GM18951 (cell line): ENCODE measurements around the gene SARDH.

Experiments used
- POLR2A ChIP-seq: IDR thresholded peaks from 4 replicates; pipeline ENCODE4 v1.6.1; 2011; ENCODE audit warnings: mild to moderate bottlenecking; ENCODE audit not compliant: insufficient read length, insufficient read depth; ENCODE audit errors: extremely low read depth
- in situ Hi-C: fragments of 300-500 bp; cut with MboI; formaldehyde crosslinking; loops from one replicate; pipeline ENCODE4 v1.12.0; 2022; ENCODE audit warnings: low sequenced_read_pairs, mixed read lengths, inconsistent platforms; ENCODE audit not compliant: unreplicated experiment

Gene SARDH

GRCh38 chr9:133621725-133622267 is 116.4 kb downstream of the SARDH start:
- TF ChIP-seq POLR2A: no peak
- in situ Hi-C loops: no loop called here

DNA sequence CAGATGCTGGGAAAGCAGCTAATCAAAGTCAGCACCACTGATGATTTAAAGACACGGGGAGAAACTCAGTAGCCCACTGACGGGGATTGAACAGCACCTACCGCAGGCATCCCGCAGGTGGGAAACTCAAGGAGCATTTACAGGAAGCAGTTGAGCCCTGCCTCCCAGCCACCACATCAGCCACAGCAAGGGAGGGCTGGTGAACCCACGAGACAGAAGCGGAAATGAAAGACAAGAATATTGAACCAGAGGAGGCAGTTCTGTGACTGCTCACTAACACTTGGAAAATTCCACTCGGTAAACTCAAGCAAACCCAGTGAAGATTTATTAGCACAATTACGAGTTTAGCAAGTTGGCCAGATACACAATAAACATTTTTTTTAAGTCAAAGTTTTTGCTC is 118.4 kb downstream of the SARDH start:
- TF ChIP-seq POLR2A: no peak
- in situ Hi-C loops: no loop called here

DNA sequence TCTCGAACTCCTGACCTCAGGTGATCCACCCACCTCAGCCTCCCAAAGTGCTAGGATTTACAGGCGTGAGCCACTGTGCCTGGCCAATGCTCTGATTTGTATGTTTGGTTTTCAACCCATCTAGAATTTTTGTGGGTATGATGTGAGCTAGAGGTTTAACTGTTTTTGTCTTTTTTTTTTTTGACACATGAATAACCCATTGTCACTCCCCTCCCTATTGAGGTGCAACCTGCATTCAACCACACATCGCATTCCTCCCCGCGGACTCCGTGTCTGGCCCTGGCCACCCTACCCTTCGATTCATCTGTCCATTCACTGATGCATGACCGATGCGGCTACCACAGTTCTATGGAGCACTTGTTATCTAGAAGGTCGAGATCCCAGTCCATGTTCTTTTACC is 119.4 kb downstream of the SARDH start:
- in situ Hi-C loops: no loop called here
- no peak for TF ChIP-seq POLR2A

DNA sequence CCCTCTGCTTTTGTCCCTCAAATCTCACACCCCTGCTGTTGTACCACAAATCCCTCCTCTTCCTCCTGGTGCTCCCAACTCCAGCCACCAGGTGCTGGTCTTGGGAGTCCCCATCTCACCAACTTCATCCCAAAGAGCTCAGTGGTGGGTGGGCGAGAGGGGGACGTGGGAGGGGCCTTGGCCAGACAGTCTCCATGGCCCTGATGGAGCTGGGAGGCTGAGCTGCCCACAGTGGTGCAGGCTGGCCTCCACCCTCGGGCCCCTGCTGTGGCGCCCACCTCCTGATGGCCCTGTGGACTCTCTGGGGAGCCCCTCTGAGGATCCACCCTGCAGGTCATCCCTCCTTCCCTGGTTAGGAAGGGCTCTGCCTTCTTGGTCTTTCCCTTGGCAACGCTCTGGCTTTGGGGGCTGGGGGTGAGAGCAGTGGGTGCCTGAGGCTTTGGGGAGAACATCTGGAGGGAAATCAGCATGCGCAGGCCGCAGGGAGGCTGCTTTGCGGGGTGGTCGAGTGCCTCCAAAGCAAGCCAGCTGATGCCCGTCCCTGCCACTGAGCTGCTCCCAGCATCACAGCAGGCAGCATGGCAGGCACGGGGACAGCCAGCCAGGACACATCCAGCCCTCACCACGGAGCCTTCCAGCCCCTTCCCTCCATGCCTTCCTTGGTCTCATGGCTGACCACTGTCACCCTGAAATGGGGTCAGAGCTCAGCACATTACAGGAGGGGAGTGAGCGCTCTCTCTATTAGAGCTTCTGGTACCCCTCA is 121.3 kb downstream of the SARDH start:
- TF ChIP-seq POLR2A: no peak
- in situ Hi-C loops: no loop called here

GRCh38 chr9:133615606-133616188 is 122.5 kb downstream of the SARDH start:
- TF ChIP-seq POLR2A: no peak
- in situ Hi-C loops: no loop called here

DNA sequence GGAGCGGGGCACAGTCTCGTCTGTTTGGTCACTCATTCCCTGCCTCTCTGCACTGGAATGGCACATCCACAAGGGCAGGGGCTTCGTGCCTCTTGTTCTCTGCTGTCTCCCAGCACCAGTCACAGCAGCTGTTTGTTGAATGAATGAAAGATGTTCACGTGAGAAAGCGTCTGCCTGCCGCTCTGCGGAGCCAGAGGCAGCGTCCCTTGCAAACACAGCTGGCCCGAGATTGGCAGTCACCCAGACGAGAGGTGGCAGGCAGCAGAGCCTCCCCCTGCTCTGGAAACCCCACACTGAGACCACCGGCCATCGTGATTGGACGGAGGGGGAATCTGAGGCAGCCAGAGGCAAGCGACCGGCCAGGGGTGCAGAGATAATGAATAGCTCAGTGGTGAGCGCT is 123.0 kb downstream of the SARDH start:
- in situ Hi-C loops: no loop called here
- no peak for TF ChIP-seq POLR2A

DNA sequence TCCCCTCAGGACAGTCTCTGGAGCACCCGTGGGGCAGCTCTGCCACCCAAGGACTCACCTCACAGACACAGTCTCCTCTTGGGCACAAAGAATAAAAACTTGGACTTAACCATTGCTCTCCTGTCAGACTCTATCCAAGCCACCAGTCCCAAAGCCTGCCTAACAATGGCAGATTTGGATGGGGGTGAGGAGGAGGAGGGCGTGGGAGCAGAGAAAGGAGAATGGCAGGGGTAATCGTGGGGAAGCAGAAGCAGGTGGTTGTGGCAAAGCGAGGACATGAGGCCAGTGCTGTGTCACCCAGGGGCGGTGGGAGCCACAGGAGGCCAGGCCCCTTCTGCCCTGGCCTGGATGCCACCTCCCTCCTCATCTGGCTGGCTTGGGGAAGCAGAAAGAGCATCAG is 123.5 kb downstream of the SARDH start:
- in situ Hi-C loops: no loop called here
- no peak for TF ChIP-seq POLR2A

GRCh38 chr9:133614056-133614455 is 124.1 kb downstream of the SARDH start:
- in situ Hi-C loops: no loop called here
- TF ChIP-seq POLR2A: no peak
